ENCODE measurements around the gene RABGAP1L.

- TF ChIP-seq POLR2AphosphoS5 (IDR thresholded peaks at IDR 0.05) (no peak), CTCF (IDR thresholded peaks at IDR 0.05) (no peak), EP300 (IDR thresholded peaks at IDR 0.05) (no peak), POLR2A (IDR thresholded peaks at IDR 0.05; ENCODE audit: low read depth) (no peak)
Observed at GRCh38 chr1:174963529-174964125, 804.3 kb downstream of the RABGAP1L start.
